NCI-H526 treated with DMSO at 0.1 percent for 48 hours (cell line): Measurements from ENCODE around the gene ERVH48-1.
"Not testable (repeated sequence)": the region's sequence is repeated elsewhere in the genome, so short reads cannot be mapped to it uniquely, and the experiment has no call there.

Experiments
- DNase-seq: peaks from one replicate; lab custom pipeline; 2025; lab: John Stamatoyannopoulos, UW

The ERVH48-1 gene

DNA sequence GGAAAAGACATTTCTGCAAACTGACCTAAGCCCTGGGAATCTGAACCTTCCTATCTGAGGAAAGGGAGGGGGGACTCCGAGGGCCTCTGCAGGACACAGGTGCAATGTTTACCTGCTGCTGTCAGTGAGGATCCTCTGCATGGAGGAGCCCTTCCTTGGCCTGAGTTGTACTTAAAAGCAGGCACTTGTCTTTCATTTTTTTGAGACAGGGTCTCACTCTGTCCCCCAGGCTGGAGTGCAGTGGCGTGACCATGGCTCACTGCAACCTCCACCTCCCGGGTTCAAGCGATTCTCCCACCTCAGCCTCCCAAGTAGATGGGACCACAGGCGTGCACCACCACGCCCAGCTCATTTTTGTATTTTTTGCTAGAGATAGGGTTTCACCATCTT lies 13.2 kb upstream of the ERVH48-1 start:
- DNase-seq: not testable (repeated sequence)

DNA sequence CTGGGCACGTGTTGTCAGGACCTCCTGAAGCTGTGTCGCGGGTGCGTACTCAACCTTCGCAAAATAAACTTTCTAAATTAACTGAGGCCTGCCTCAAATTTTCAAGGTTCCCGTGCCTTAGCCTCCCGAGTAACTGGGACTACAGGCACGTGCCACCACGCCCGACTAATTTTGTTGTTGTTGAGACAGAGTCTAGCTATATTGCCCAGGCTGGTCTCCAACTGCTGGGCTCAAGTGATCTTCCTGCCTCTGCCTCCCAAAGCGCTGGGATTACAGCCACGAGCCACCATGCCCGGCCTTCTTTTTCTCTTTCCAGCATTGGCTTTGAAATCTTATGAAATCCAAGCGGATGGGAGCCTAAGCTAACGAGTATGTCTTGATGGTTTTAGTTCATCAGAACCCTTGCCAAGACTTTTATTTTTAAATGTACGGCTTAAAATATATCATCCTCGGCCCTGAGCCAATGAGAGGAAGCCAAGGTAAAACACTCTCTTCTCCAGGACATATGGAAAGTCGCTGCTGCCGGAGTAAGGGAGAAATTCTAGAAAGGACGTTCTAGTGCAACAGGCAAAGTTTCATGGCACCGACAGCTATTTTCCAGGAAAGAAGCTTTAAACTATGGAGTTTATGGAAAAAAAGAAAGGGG lies 12.7 kb upstream of the ERVH48-1 start:
- no peak for DNase-seq

DNA sequence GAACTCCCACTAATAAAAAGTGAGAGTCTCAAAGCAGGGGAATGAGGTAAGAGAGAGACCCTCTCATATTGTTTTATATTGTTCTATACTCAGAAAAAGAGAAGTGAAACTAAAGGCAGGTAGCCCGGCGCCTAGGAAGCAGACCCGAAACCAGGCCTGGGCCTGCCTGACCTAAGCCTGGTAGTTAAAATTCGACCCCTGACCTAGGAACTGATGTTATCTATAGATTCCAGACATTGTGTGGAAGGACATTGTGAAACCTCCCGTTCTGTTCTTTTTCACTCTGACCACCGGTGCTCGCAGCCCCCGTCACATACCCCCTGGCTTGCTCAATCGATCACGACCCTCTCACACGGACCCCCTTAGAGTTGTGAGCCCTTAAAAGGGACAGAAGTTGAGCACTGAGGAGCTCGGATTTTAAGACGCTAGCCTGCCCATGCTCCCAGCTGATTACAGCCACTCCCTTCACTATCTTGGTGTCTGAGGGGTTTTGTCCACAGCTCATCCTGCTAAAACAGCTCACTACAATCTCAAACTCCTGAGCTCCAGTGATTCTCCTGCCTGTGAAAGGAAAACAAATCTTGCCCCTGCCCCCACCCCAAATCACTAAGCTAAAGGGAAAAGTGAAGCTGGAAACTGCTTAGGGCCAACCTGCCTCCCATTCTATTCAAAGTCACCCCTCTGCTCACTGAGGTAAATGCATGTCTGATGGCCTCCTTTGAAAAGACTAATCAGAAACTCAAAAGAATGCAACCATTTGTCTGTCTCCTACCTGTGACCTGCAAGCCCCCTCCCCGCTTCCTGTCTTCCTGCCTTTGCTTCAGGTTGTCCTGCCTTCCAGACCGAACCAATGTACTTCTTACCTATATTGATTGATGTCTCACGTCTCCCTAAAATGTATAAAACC lies 11.9 kb upstream of the ERVH48-1 start:
- not testable (repeated sequence) for DNase-seq

DNA sequence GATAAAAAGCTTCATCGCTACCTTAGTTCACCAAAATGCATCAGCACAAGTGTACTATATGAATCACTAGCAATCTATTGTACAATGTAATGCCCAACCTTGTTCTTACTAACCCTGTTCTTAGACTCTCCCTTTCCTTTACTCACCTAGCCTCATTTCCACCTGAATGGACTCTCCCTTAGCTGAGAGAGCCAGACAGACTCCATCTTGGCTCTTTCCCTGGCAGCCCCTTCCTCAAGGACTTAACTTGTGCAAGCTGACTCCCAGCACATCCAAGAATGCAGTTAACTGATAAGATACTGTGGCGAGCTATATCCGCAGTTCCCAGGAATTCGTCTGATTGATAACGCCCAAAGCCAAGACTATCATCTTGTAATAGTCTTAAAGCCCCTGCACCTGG lies 10.9 kb upstream of the ERVH48-1 start:
- DNase-seq: not testable (repeated sequence)

DNA sequence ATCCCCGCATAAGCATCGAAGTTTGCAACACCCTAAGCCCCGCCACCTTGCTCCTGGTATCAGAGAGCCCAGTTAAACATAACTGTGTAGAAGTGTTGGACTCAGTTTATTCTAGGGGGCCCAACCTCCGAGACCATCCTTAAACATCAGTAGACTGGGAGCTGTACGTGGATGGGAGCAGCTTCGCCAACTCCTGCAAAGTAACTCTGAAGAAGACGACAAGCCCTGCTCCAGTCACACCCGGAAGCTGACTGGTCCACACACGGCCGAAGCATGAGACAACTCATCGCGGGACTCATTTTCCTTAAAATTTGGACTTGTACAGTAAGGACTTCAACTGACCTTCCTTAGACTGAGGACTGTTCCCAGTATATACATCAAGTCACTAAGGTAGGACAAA lies 8.5 kb upstream of the ERVH48-1 start:
- DNase-seq: not testable (repeated sequence)

DNA sequence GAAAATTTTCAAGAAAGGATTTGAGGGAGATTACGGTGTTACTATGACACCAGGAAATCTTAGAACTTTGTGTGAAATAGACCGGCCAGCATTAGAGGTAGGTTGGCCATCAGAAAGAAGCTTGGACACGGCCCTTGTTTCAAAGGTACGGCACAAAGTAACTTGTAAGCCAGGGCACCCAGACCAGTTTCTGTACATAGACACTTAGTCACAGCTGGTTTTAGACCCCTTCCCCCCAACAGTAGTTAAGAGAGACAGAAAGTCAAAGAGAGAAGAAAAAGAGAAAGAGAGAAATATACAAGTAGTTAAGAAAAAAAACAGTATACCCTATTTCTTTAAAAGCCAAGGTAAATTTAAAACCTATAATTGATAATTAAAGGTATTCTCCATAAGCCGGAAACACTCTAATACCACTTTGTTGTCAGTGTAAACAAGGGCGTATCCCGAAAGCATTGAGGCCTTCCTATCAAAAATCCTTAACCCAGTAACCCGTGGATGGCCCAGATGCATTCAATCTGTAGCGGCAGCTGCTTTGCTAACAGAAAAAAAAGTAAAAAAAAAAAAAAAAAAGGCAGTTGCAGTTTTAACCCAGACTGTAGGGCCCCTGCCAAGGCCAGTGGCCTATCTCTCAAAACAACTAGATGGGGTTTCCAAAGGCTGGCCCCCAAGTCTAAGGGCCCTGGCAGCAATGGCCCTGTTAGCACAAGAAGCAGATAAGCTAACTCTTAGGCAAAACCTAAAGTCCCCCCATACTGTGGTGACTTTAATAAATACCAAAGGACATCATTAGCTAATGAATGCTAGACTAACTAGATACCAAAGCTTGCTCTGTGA lies 7.9 kb upstream of the ERVH48-1 start:
- not testable (repeated sequence) for DNase-seq

DNA sequence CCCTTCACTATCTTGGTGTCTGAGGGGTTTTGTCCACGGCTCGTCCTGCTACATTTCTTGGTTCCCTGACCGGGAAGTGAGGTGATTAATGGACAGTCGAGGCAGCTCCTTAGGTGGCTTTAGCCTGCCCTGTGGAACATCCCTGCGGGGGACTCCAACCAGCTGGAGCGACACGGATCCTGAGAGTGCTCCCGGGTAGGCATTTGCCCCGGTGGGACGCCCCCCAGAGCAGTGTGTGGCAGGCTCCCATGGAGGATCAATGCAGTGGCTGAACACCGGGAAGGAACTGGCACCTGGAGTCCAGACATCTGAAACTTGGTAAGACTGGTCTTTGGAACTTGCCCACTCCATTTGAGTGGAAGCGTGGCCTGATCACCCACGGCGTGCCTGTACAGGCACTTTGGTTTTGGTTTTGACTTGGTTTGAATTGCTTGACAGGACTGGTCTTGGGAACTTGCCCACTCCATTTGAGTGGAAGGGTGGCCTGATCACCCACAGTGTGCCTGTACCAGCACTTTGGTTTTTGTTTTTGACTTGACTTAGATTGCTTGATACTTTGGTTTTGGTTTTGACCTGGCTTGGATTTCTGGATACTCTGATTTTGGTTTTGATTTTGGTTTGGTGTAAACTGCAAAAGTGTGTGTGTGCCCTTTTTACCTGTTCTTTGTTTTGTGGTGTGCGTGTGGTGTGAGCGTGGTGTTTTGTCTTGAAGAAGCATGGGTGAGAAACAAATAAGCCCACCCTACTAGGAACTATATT lies 7.1 kb upstream of the ERVH48-1 start:
- not testable (repeated sequence) for DNase-seq

DNA sequence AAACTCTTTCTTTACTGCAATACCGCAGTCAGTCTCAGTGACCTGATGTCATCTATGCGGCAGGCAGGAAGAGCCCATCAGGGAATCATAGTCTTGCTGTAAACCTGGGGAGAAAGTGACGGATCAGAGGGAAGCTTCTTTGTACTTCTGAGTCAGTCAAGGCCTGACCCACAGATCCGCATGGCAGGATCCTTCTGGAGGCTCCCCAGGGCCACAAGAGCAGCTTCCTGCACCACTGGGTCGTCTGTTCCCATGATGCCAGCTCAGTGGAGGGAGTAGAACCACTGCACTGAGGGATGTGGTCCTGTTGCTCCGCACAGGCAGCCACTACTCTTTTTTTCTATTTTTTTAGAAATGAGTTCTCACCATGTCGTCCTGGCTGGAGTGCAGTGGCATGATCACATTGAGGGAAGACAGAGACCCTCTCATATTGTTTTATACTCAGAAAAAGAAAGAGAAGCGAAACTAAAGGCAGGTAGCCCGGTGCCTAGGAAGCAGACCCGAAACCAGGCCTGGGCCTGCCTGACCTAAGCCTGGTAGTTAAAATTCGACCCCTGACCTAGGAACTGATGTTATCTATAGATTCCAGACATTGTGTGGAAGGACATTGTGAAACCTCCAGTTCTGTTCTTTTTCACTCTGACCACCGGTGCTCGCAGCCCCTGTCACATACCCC lies 6.3 kb upstream of the ERVH48-1 start:
- DNase-seq: no peak

DNA sequence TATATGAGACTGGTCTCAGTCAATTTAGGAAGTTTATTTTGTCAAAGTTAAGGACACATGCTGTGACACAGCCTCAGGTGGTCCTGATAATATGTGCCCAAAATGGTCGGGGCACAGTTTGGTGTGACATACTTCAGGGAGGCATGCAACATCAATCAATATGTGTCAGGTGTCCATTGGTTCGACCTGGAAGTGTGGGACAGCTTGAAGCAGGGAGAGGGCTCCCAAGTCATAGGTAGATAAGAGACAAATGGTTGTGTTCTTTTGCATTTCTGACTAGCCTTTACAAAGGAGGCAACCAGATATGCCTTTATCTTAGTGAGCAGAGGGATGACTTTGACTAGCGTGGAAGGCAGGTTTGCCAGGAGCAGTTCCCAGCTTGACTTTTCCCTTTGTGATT lies 4.5 kb upstream of the ERVH48-1 start:
- DNase-seq: no peak

DNA sequence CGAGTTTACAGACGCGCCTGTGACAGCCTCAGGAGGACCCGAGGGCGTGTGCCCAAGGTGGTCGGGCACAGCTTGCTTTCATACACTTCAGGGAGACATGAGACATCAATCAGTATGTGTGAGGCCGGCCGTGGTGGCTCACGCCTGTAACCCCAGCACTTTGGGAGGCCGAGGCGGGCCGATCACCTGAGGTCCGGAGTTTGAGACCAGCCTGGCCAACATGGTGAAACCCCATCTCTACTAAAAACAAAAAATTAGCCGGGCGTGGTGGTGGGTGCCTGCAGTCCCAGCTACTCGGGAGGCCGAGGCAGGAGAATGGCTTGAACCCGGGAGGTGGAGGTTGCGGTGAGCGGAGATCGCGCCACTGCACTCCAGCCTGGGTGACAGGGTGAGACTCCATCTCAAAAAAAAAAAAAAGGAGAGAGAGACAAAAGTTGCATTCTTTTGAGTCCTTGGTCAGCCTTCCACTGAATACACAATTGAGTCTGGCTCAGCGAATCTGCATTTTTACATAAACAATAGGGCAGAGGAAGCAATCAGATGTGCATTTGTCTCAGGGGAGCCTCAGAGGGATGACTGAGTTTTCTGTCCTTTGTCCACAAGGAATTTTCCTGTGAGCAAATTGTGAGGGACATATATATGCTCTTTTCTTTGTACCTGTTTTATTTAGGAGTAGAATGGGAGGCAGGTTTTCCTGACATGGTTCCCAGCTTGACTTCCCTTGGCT lies 2.2 kb upstream of the ERVH48-1 start:
- DNase-seq: not testable (repeated sequence)

DNA sequence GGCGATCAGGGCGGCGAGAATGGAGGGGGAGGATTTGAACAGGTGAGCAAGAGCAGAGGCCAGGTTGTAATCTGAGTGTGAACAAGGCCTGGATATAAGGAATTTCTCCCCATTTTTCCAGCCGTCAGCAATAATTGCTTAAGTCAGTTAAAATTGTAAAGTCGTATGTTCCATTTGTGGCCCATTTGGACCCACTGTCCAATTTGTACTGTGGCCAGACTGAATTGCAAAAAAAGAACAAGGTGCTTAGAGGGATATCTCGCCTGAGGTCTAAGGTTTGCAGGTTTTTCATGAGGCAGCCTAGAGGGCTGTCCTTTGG lies 1.0 kb downstream of the ERVH48-1 start:
- DNase-seq: no peak

DNA sequence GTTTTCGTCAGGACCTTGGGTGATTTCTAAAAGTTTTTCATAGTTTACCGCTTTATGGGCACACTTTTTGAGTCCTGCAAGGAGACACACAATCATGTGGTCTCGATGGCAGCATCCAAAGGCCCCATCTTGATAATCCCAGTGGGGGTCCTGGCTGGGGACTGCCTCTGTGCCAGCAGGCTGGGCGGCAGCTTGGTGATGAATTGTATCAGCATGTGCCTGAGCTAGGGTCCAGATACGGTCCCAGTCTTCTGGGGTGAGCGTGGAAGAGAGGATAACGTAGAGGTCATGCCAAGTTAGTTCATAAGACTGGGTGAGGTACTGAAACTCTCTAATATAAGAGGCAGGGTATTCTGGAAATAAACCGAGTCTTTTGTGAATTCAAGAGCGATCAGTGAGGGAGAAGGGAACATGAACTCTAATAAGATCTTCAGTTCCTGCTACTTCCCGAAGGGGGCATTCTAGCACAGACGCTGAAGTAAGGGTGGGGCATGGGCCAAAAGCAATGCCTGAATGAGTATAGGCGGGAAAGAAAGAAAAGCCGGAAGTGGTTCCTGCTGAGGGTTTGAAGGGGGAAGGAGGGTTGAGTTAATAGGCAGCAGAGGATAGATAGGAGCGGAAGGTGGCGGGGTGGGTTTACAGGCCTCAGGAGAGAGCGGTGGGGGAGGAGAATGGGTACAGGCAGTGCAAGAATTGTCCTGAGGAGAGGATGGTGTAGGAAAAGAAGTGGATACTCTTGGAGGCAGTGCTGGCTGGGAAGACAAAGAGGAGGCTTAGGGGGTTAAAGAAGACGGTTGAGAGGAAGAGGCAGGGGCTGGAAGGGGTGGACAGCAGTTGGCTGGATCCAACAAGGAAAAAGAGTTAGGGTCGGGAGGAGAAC lies 1.6 kb downstream of the ERVH48-1 start:
- DNase-seq: peak; percentile 85

DNA sequence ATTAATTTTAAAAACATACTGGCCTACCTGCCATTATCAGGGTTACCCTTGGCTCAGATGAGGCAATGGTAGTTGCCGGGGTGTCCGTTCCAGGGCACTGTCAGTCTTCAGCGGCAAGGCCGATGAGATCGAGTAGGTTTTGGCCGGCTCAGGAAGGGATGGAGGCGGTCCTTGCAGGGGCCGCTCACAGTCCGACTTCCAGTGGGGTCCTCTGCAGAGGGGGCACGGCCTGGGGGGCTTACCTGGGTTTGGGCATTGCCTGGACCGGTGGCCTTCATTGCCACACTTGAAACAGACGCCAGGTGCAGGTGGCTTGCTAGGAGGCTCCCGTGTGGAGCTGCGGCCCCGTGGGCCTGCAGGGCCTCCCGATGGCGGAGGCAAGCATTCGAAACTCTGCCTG lies 2.5 kb downstream of the ERVH48-1 start:
- no peak for DNase-seq

DNA sequence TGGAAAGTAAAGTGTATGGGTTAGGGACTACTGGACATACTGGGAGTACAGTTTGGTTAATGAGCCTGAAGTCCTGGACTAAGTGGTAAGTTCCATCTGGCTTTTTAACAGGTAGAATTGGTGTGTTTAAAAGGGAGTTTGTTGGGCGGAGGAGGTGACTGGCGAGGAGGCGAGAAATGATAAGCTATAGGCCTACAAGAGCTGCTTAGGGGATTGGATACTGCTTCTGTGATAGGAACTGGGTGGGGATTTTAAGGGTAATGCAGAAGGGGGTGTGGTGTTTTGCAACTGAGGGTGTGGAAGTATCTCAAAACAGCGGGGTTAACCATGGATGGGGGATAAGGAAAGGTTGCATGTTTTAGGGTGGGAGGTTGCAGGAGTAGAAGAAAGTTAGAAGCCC lies 3.5 kb downstream of the ERVH48-1 start:
- no peak for DNase-seq

DNA sequence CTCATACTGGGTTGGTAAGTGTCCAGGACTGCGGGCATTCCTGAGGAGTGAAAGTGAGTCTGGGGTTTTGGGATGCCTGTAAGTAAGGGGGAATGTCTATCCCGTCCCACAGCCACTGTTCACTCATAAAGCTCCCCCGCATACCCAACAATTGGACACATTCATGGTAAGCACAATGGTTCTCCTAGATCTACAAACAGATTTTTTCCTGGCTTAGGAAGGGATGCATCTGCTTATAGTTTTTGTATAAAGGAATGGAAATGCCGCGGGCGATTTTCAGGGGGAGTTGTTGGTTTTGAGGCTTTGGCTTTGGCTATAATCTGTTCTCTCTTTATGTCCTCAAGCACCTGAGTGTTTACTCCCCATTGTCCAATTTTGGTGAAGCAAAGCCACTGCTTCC lies 7.1 kb downstream of the ERVH48-1 start:
- DNase-seq: no peak

DNA sequence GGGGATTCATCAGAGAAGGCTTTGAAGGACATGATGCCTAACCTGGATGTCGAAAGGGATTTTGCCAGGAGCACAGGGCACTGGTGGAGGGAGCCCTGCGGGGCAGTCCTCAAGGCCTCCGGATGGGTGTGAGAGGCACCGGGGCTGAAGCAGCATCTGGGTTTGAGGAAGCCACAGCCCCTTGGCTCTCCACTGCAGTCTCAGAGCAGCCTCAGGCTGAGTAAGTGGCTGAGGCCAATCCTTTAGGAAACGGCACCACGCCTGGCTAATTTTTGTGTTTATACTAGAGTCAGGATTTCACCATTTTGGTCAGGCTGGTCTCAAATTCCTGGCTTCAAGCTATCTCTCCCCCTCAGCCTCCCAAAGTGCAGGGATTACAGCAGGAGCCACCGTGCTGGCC lies 12.0 kb downstream of the ERVH48-1 start:
- no peak for DNase-seq

DNA sequence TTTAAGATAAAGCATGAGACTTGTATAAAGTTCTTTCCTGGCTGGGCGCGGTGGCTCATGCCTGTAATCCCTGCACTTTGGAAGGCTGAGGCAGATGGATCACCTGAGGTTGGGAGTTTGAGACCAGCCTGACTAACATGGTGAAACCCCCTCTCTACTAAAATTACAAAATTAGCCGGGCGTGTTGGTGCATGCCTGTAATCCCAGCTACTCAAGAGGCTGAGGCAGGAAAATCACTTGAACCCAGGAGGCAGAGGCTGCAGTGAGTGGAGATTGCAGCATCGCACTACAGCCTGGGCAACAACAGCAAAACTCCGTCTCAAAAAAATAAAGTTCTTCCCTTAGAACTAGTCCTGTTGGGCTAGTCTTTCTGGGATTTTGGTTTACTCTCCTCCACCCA lies 13.5 kb downstream of the ERVH48-1 start:
- not testable (repeated sequence) for DNase-seq

DNA sequence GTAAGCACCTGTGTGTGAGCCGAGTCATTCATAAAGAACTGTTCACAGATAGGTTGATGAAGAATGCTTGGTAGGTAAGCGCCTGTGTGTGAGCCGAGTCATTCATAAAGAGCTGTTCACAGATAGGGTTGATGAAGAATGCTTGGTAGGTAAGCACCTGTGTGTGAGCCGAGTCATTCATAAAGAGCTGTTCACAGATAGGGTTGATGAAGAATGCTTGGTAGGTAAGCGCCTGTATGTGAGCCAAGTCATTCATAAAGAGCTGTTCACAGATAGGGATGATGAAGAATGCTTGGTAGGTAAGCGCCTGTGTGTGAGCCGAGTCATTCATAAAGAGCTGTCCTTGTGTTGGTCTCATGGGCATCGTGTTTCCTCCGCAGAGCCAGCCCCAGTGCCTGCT lies 16.9 kb downstream of the ERVH48-1 start:
- not testable (repeated sequence) for DNase-seq

DNA sequence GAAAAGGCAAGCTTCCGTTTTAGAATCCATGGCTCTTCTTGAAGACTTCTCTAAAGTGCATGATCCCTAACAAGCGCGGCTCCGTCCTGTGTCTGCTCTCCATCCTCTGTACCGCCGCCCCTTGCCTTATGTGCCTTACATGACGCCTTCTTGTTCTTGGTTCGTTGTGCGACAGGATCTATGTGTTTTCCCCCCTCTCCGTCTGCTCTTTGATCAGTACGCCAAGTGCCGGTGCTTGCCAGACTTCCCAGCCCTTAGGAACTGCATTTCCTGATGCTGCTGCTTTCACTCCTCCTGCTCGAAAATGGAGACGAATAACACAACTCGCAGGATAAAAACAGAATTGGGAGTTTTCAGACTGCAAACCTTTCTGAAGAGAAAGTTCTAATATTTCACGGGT lies 19.2 kb downstream of the ERVH48-1 start:
- DNase-seq: no peak

DNA sequence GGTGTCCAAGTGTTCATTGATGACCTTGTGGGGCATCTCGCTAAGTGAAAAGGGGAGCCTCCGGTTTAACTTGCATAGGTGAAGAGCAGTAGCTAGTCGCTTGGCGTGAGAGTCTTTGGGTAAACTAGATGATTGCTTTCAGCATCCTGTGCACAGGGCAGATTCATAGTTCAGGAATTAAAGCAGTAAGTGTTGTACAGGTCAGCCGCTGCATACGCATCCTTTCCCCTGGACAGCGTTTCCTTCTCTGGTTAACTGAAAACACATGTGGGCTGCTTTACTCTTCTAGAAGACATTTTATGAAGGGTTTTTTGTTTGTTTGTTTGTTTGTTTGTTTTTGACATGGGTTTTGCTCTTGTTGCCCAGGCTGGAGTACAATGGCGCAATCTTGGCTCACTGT lies 20.2 kb downstream of the ERVH48-1 start:
- DNase-seq: no peak
